ENCODE measurements around the gene ZBTB46. TPM values are rescaled to one million over a fixed set of nuclear protein-coding genes. Genes with fewer than 3 reads are reported as not detected.

The ZBTB46 gene
- total RNA-seq, 1 experiment from 2014 or later = 27.1 TPM

- Histone ChIP-seq H3T11ph (ENCODE audit: low read length) (no peak overlapping the region), H3K79me2 (ENCODE audit: insufficient read depth, low read length) (no peaks in the 10 kb centered on the region), H2BK5ac (ENCODE audit: insufficient read length, low read length) (no peak overlapping the region), H2BK15ac (ENCODE audit: low read depth, low read length) (no peak overlapping the region), H3K27ac (ENCODE audit: insufficient read length, low read depth, low read length) (no peak overlapping the region), H3K18ac (ENCODE audit: insufficient read length, low read depth, low read length) (no peak overlapping the region), H3K56ac (ENCODE audit: insufficient read length, low read depth, low read length) (no peak overlapping the region), H3K23ac (ENCODE audit: insufficient read length, low read depth, low read length) (no peak overlapping the region), H3K9ac (ENCODE audit: extremely low read depth, insufficient read length, low read length) (no peak overlapping the region), H2BK12ac (ENCODE audit: insufficient read length, low read depth, low read length) (no peak overlapping the region), H3K23me2 (ENCODE audit: insufficient read length, low read depth, low read length, poor library complexity, severe bottlenecking) (no peaks in the 10 kb centered on the region), H3K4me1 (ENCODE audit: insufficient read depth, low read length) (peaks cover 2% of the 10 kb centered on the region; the same call in 1 of the 2 replicates), H4K20me1 (ENCODE audit: control insufficient read depth, insufficient read depth, insufficient read length) (no peaks in the 10 kb centered on the region), H2AFZ (ENCODE audit: low read length) (no peak overlapping the region), H2BK120ac (ENCODE audit: low read depth, low read length, poor library complexity, severe bottlenecking) (no peak overlapping the region), H3K14ac (ENCODE audit: insufficient read depth, low read length) (no peak overlapping the region), H2AK5ac (ENCODE audit: insufficient read length, low read length) (no peak overlapping the region), H2BK20ac (ENCODE audit: low read depth, low read length, poor library complexity, severe bottlenecking) (no peak overlapping the region), H3K4me2 (ENCODE audit: insufficient read depth, insufficient read length, low read length) (no peak overlapping the region), H3K4ac (ENCODE audit: low read depth, low read length) (no peak overlapping the region), H4K5ac (ENCODE audit: insufficient read length, low read depth, low read length) (no peak overlapping the region), H3K27me3 (ENCODE audit: insufficient read depth, low read length) (no peaks in the 10 kb centered on the region), H3K9me3 (ENCODE audit: control insufficient read depth, low read depth, low read length) (no peaks in the 10 kb centered on the region), H3K79me1 (ENCODE audit: insufficient read depth, low read depth, low read length, poor library complexity, severe bottlenecking) (no peaks in the 10 kb centered on the region), H4K8ac (replicated peaks; ENCODE audit: insufficient read length, low read depth, low read length) (no peak overlapping the region), H4K91ac (ENCODE audit: insufficient read length, low read depth, low read length) (no peak overlapping the region)
- H3K27me3 Mint-ChIP-seq (ENCODE audit: low read depth) = peaks cover 2% of the 10 kb centered on the region; the same call in 1 of the 2 replicates
- H3K4me3 Mint-ChIP-seq = 0 out of 5 replicates have a peak overlapping the region, but pooled peaks of 1 of the 2 experiments have one; percentile 26
- peaks cover 0 to 14% (median 9%) of the 10 kb centered on the region in 3 experiments; a peak in 5 of 7 replicates for H3K36me3 Mint-ChIP-seq (ENCODE audit: insufficient read depth in 1 of 3, low read depth in 3 of 3)
- no peak for DNase-seq
- 0 out of 5 replicates have a peak, but pooled peaks cover 0 to 2% of the 10 kb centered on the region in 2 experiments for H3K9me3 Mint-ChIP-seq
- H3K4me1 Mint-ChIP-seq = peaks cover 31 to 48% of the 10 kb centered on the region in 2 experiments
- WGBS (ENCODE audit: extremely low coverage, insufficient read length, low lambda C conversion rate) = no CpG with 5 or more reads among the region's 17 CpGs
- peak overlapping the region in 1 of 3 experiments; percentile 92; a peak in 2 of 7 replicates for H3K27ac Mint-ChIP-seq
- TF ChIP-seq CTCF (conservative IDR thresholded peaks at IDR 0.05) = no peak
These were observed 29.4 kb upstream of the ZBTB46 start for GRCh38 chr20:63860325-63861051.
